CD14-positive monocyte (primary cell): ENCODE measurements around the gene NUAK1. TPM values are rescaled to one million over a fixed set of nuclear protein-coding genes. Genes with fewer than 3 reads are reported as not detected.

ENCODE experiments used
- DNase-seq, 3 donors: peaks; one replicate each; pipeline ENCODE4 v3.0.0-alpha.2; 2011 to 2022
- H2AFZ ChIP-seq: 2 replicates; pipeline ENCODE4 v1.6.0; 2012; ENCODE audit warnings: mild to moderate bottlenecking, low read depth, low read length, inconsistent platforms; ENCODE audit not compliant: insufficient read depth, poor library complexity, severe bottlenecking
- H3K27ac ChIP-seq, 2 donors: 1 replicate in 1 of 2; 2 replicates in 1 of 2; pipeline ENCODE4 v1.5.1; 2012 to 2013; ENCODE audit warnings: low read length in 2 of 2, control low read depth in 1 of 2, inconsistent platforms in 1 of 2, low read depth in 1 of 2, mild to moderate bottlenecking in 1 of 2
- H3K27me3 ChIP-seq, 2 donors: one replicate each; pipeline versions ENCODE4 v1.6.0 to v1.6.1; 2011 to 2013; ENCODE audit warnings: low read length in 2 of 2; ENCODE audit not compliant: control insufficient read depth in 2 of 2, insufficient read depth in 2 of 2
- H3K36me3 ChIP-seq, 2 donors: replicated peaks in 1 of 2; 1 replicate in 1 of 2; 2 replicates in 1 of 2; pipeline versions ENCODE4 v1.5.1 to v1.6.1; 2012 to 2013; ENCODE audit warnings: low read length in 2 of 2, control low read depth in 1 of 2, inconsistent platforms in 1 of 2, mild to moderate bottlenecking in 1 of 2; ENCODE audit not compliant: insufficient read depth in 2 of 2, control insufficient read depth in 1 of 2
- H3K4me1 ChIP-seq, 2 donors: 1 replicate in 1 of 2; 2 replicates in 1 of 2; pipeline versions ENCODE4 v1.5.1 to v1.6.1; 2012 to 2013; ENCODE audit warnings: low read length in 2 of 2, control low read depth in 1 of 2, inconsistent platforms in 1 of 2, mild to moderate bottlenecking in 1 of 2, moderate library complexity in 1 of 2; ENCODE audit not compliant: insufficient read depth in 2 of 2, control insufficient read depth in 1 of 2
- H3K4me2 ChIP-seq: replicated peaks from 2 replicates; pipeline ENCODE3; 2012; ENCODE audit warnings: low read length, moderate library complexity, mild to moderate bottlenecking; ENCODE audit not compliant: poor library complexity, severe bottlenecking; ENCODE audit errors: extremely low read depth
- H3K4me3 ChIP-seq, 3 experiments: fragments of 200-600 bp in 1 of 3; sonication (generic) in 1 of 3; replicated peaks in 1 of 3; 1 replicate in 2 of 3; 2 replicates in 1 of 3; pipeline ENCODE4 v1.5.1; 2011 to 2013; ENCODE audit warnings: low read length in 3 of 3, mild to moderate bottlenecking in 3 of 3, control low read depth in 2 of 3, low read depth in 2 of 3, inconsistent platforms in 1 of 3, moderate library complexity in 1 of 3
- H3K79me2 ChIP-seq: 2 replicates; pipeline ENCODE4 v1.6.0; 2012; ENCODE audit warnings: mild to moderate bottlenecking, control low read depth, inconsistent platforms, low read length, moderate library complexity; ENCODE audit not compliant: insufficient read depth
- H3K9ac ChIP-seq: 2 replicates; pipeline ENCODE4 v1.6.0; 2017; ENCODE audit warnings: low read length, mild to moderate bottlenecking; ENCODE audit not compliant: insufficient read depth, poor library complexity, severe bottlenecking
- H3K9me3 ChIP-seq, 2 donors: replicated peaks in 1 of 2; 1 replicate in 1 of 2; 2 replicates in 1 of 2; pipeline versions ENCODE4 v1.5.1 to v1.6.1; 2012 to 2013; ENCODE audit warnings: low read length in 2 of 2, control low read depth in 1 of 2; ENCODE audit not compliant: control insufficient read depth in 1 of 2, insufficient read depth in 1 of 2
- H4K20me1 ChIP-seq: 2 replicates; pipeline ENCODE4 v1.6.0; 2012; ENCODE audit warnings: mild to moderate bottlenecking, low read length, control low read depth, moderate library complexity; ENCODE audit not compliant: insufficient read depth
- H3K27ac Mint-ChIP-seq, 7 donors: one replicate each; pipeline ENCODE4 v1.8.0; 2020; ENCODE audit warnings: mild to moderate bottlenecking in 7 of 7, mixed read lengths in 7 of 7, moderate library complexity in 6 of 7, inconsistent platforms in 2 of 7
- H3K27me3 Mint-ChIP-seq, 3 donors: one replicate each; pipeline ENCODE4 v1.8.0; 2021 to 2022; ENCODE audit warnings: low read depth in 3 of 3, mild to moderate bottlenecking in 3 of 3, mixed read lengths in 3 of 3, moderate library complexity in 3 of 3, inconsistent platforms in 1 of 3
- H3K36me3 Mint-ChIP-seq, 2 donors: one replicate each; pipeline ENCODE4 v1.8.0; 2020; ENCODE audit warnings: mixed read lengths in 2 of 2, inconsistent platforms in 1 of 2, mild to moderate bottlenecking in 1 of 2
- H3K4me1 Mint-ChIP-seq: one replicate; pipeline ENCODE4 v1.8.0; 2020; ENCODE audit warnings: mild to moderate bottlenecking, mixed read lengths
- H3K4me3 Mint-ChIP-seq, 2 donors: one replicate each; pipeline ENCODE4 v1.8.0; 2020; ENCODE audit warnings: mild to moderate bottlenecking in 2 of 2, mixed read lengths in 2 of 2, moderate library complexity in 1 of 2
- H3K9me3 Mint-ChIP-seq, 7 donors: one replicate each; pipeline ENCODE4 v1.8.0; 2020 to 2022; ENCODE audit warnings: mixed read lengths in 7 of 7, mild to moderate bottlenecking in 6 of 7, moderate library complexity in 6 of 7, inconsistent platforms in 2 of 7
- WGBS: methylation state at CpG from one replicate; pipeline ENCODE4 v1.1.5; 2013; ENCODE audit warnings: missing lambda C conversion rate; ENCODE audit not compliant: insufficient coverage; 5-methylcytosine and 5-hydroxymethylcytosine counted together
- intact Hi-C, 2 donors: fragments of 100-400 bp; cut with micrococcal nuclease; formaldehyde crosslinking; loops; one replicate each; pipeline versions ENCODE4 v1.15.0 to v1.15.1; 2023
- polyA plus RNA-seq, 3 donors: library from polyadenylated mRNA; depleted of rRNA in 1 of 3; unstranded in 2 of 3; stranded (reverse) in 1 of 3; fragments of 300-500 nt in 2 of 3; fragments of >200 nt in 1 of 3; fragmentation: Illumina TruSeq in 2 of 3; gene quantifications; 1 replicate in 2 of 3; 2 replicates in 1 of 3; pipeline ENCODE4 v1.2.3, GENCODE V29; 2012 to 2021
- TF ChIP-seq, protein P1 (sequence below): fragments of 200-600 bp; IDR thresholded peaks from one replicate; pipeline ENCODE4 v1.8.0; 2022; ENCODE audit warnings: antibody characterized with exemption, mild to moderate bottlenecking

NUAK1 gene
- polyA plus RNA-seq, 3 donors, result not detected

DNA sequence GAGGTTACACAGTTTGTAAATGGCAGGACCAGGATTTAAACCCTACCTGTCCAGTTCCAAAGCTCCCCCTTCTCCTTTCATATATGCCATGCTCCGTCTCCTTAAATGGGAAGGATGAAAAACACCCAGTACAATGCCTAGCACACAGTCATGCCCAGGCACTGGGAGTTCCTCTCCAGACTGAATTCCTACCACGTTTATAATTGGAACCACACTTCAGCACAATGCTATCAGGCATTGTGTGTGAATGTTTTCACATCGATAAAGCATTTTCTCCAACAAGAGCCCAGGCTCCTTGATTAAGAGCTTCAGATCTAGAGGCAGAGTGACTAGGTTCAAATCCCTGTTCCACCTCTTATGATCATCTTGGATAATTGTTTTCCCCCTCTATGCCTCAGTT is 2.7 kb upstream of the NUAK1 start:
- DNase-seq, result no peak
- Mint-ChIP-seq H3K4me3 (peak overlapping the region in 1 of 2 donors; percentile 41), H3K4me1 (peaks cover 5% of the 10 kb centered on the region), H3K9me3 (peaks cover 0 to 11% (median 5%) of the 10 kb centered on the region in 7 donors), H3K27ac (peak overlapping the region in 1 of 7 donors; percentile 43), H3K36me3 (no peaks in the 10 kb centered on the region), H3K27me3 (peaks cover 56 to 80% (median 60%) of the 10 kb centered on the region in 3 donors)
- Histone ChIP-seq H3K79me2 (no peaks in the 10 kb centered on the region), H4K20me1 (no peaks in the 10 kb centered on the region), H3K27me3 (peaks cover 64 to 71% of the 10 kb centered on the region in 2 donors), H3K4me1 (peaks cover 7 to 19% of the 10 kb centered on the region in 2 donors), H2AFZ (no peak overlapping the region), H3K27ac (no peak overlapping the region), H3K9me3 (peaks cover 0 to 32% of the 10 kb centered on the region in 2 donors), H3K4me3 (no peak overlapping the region), H3K9ac (no peak overlapping the region), H3K36me3 (no peaks in the 10 kb centered on the region), H3K4me2 (no peak overlapping the region)
- intact Hi-C loops, result no loop called here
- TF ChIP-seq, protein P1, sequence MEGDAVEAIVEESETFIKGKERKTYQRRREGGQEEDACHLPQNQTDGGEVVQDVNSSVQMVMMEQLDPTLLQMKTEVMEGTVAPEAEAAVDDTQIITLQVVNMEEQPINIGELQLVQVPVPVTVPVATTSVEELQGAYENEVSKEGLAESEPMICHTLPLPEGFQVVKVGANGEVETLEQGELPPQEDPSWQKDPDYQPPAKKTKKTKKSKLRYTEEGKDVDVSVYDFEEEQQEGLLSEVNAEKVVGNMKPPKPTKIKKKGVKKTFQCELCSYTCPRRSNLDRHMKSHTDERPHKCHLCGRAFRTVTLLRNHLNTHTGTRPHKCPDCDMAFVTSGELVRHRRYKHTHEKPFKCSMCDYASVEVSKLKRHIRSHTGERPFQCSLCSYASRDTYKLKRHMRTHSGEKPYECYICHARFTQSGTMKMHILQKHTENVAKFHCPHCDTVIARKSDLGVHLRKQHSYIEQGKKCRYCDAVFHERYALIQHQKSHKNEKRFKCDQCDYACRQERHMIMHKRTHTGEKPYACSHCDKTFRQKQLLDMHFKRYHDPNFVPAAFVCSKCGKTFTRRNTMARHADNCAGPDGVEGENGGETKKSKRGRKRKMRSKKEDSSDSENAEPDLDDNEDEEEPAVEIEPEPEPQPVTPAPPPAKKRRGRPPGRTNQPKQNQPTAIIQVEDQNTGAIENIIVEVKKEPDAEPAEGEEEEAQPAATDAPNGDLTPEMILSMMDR, result no peak
- WGBS, result 90% methylated on average over 2 of the region's 3 CpGs

DNA sequence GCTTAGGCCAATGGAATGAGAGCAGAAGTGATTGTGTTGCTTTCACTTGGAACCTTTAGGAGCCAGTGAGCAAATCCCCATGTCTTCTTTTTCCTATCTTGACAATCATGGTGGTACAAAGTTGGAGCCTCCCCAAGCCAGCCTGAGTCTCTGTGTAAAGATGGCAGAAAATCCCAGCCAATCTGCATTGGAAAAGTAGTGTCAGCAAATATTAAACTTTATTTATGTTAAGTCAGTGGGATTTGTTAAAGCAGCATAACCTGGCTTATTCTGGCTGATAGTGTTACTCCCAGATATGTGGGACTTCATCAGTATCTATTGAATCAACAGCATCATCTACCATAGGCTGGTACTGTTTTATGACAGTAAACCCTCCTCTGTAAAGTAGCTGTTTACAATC is 2.2 kb upstream of the NUAK1 start:
- peaks cover 0 to 11% (median 5%) of the 10 kb centered on the region in 7 donors for H3K9me3 Mint-ChIP-seq
- H3K27me3 Mint-ChIP-seq, result peaks cover 58 to 82% (median 63%) of the 10 kb centered on the region in 3 donors
- Histone ChIP-seq H3K27me3 (peaks cover 69 to 73% of the 10 kb centered on the region in 2 donors), H3K4me2 (no peak overlapping the region), H3K27ac (no peak overlapping the region), H3K4me1 (peaks cover 7 to 19% of the 10 kb centered on the region in 2 donors), H3K9ac (no peak overlapping the region), H3K79me2 (no peaks in the 10 kb centered on the region), H3K36me3 (no peaks in the 10 kb centered on the region), H2AFZ (no peak overlapping the region), H4K20me1 (no peaks in the 10 kb centered on the region), H3K9me3 (peaks cover 0 to 32% of the 10 kb centered on the region in 2 donors), H3K4me3 (no peak overlapping the region)
- intact Hi-C loops, result no loop called here
- no peak for DNase-seq
- TF ChIP-seq, protein P1, result no peak
- no peak overlapping the region for H3K27ac Mint-ChIP-seq
- H3K4me1 Mint-ChIP-seq, result peaks cover 5% of the 10 kb centered on the region
- H3K36me3 Mint-ChIP-seq, result no peaks in the 10 kb centered on the region
- H3K4me3 Mint-ChIP-seq, result peak overlapping the region in 1 of 2 donors; percentile 69
